Neural cell (in vitro differentiated cells): ENCODE results near the gene MAP2K7. TPM values are rescaled to one million over a fixed set of nuclear protein-coding genes. Genes with fewer than 3 reads are reported as not detected.

ENCODE experiments used
- H2AFZ ChIP-seq: fragments of 200-600, 300-800 bp; sonication (generic), shearing (Covaris generic); 2 replicates; pipeline ENCODE4 v1.6.0; 2014; ENCODE audit warnings: low read depth, mild to moderate bottlenecking, antibody characterized with exemption, low read length, moderate library complexity
- H3F3A ChIP-seq: fragments of 200-600 bp; shearing (Covaris generic); 2 replicates; pipeline ENCODE4 v1.6.1; 2016; ENCODE audit warnings: mild to moderate bottlenecking, moderate library complexity, mixed read lengths, antibody characterized with exemption, low read length; ENCODE audit not compliant: insufficient read depth, poor library complexity, severe bottlenecking
- H3K27ac ChIP-seq: fragments of 200-600, 300-800 bp; sonication (generic), shearing (Covaris generic); 2 replicates; pipeline ENCODE4 v1.5.1; 2014; ENCODE audit warnings: mild to moderate bottlenecking, low read length, moderate library complexity
- H3K27me3 ChIP-seq: fragments of 300-800, 200-600 bp; sonication (generic), shearing (Covaris generic); 2 replicates; pipeline ENCODE4 v1.6.0; 2014; ENCODE audit warnings: mild to moderate bottlenecking, low read depth, low read length, moderate library complexity; ENCODE audit not compliant: insufficient read depth
- H3K36me3 ChIP-seq: fragments of 300-800, 200-600 bp; sonication (generic), shearing (Covaris generic); 2 replicates; pipeline ENCODE4 v1.5.1; 2014; ENCODE audit warnings: mild to moderate bottlenecking, antibody characterized with exemption, low read length, moderate library complexity; ENCODE audit not compliant: insufficient read depth
- H3K4me2 ChIP-seq: fragments of 300-800, 200-600 bp; sonication (generic), shearing (Covaris generic); 2 replicates; pipeline ENCODE4 v1.6.0; 2014; ENCODE audit warnings: mild to moderate bottlenecking, low read length
- H3K4me3 ChIP-seq: fragments of 300-800, 200-600 bp; sonication (generic), shearing (Covaris generic); 2 replicates; pipeline ENCODE4 v1.5.1; 2014; ENCODE audit warnings: mild to moderate bottlenecking, low read length, moderate library complexity
- H3K79me2 ChIP-seq: fragments of 200-600 bp; shearing (Covaris generic); replicated peaks from 2 replicates; pipeline ENCODE4 v1.6.0; 2014; ENCODE audit warnings: mild to moderate bottlenecking, low read length, moderate library complexity; ENCODE audit not compliant: insufficient read depth
- H3K9ac ChIP-seq: fragments of 300-800, 200-600 bp; sonication (generic), shearing (Covaris generic); 2 replicates; pipeline ENCODE4 v1.6.1; 2016; ENCODE audit warnings: mild to moderate bottlenecking, low read length, mixed read lengths
- H3K9me2 ChIP-seq: fragments of 200-600 bp; shearing (Covaris generic); 2 replicates; pipeline ENCODE4 v1.6.1; 2016; ENCODE audit warnings: mild to moderate bottlenecking, low read length, mixed read lengths; ENCODE audit not compliant: insufficient read depth
- H3K9me3 ChIP-seq: fragments of 200-600, 300-800 bp; sonication (generic), shearing (Covaris generic); 2 replicates; pipeline ENCODE4 v1.6.1; 2016; ENCODE audit warnings: mild to moderate bottlenecking, mixed run types, low read length, moderate library complexity, mixed read lengths
- H4K20me1 ChIP-seq: fragments of 200-600 bp; shearing (Covaris generic); 2 replicates; pipeline ENCODE4 v1.6.1; 2016; ENCODE audit warnings: mild to moderate bottlenecking, mixed run types; ENCODE audit not compliant: insufficient read depth
- CTCF ChIP-seq: fragments of 450-650 bp; IDR thresholded peaks from 2 replicates; pipeline ENCODE4 v1.5.1; 2014; ENCODE audit warnings: antibody characterized with exemption, mild to moderate bottlenecking, moderate library complexity; ENCODE audit not compliant: poor library complexity, severe bottlenecking
- EP300 ChIP-seq: fragments of 450-650 bp; conservative IDR thresholded peaks from 2 replicates; pipeline ENCODE4 v1.6.1; 2014; ENCODE audit warnings: antibody characterized with exemption, mild to moderate bottlenecking, moderate library complexity; ENCODE audit not compliant: poor library complexity, severe bottlenecking
- EZH2 ChIP-seq: fragments of 200-600, 300-800 bp; shearing (Covaris generic), sonication (generic); IDR thresholded peaks from 2 replicates; pipeline ENCODE4 v1.6.1; 2014; ENCODE audit warnings: antibody characterized with exemption, low read length, borderline replicate concordance, mild to moderate bottlenecking; ENCODE audit not compliant: insufficient read depth, poor library complexity, severe bottlenecking
- MXI1 ChIP-seq: fragments of 450-650 bp; conservative IDR thresholded peaks from 2 replicates; pipeline ENCODE4 v1.6.1; 2014; ENCODE audit warnings: antibody characterized with exemption, mild to moderate bottlenecking; ENCODE audit not compliant: poor library complexity, severe bottlenecking
- POLR2AphosphoS5 ChIP-seq: IDR thresholded peaks from 2 replicates; pipeline ENCODE4 v1.6.1; 2012
- RAD21 ChIP-seq: fragments of 450-650 bp; conservative IDR thresholded peaks from 2 replicates; pipeline ENCODE4 v1.6.1; 2014; ENCODE audit warnings: antibody characterized with exemption, mild to moderate bottlenecking, moderate library complexity
- REST ChIP-seq: IDR thresholded peaks from 2 replicates; pipeline ENCODE4 v1.6.1; 2012; ENCODE audit warnings: borderline replicate concordance
- SMC3 ChIP-seq: fragments of 450-650 bp; conservative IDR thresholded peaks from 2 replicates; pipeline ENCODE4 v1.6.1; 2014; ENCODE audit warnings: antibody characterized with exemption, mild to moderate bottlenecking, moderate library complexity; ENCODE audit not compliant: poor library complexity
- TAF1 ChIP-seq: IDR thresholded peaks from 2 replicates; pipeline ENCODE4 v1.6.1; 2012; ENCODE audit warnings: low read depth
- polyA plus RNA-seq: library from polyadenylated mRNA; depleted of rRNA; stranded (reverse); fragments of >200 nt; gene quantifications from 2 replicates; pipeline ENCODE4 v1.2.3, GENCODE V29; 2014

The MAP2K7 gene
- polyA plus RNA-seq, 1 donor from 2014 or later, result 9.2 TPM

GRCh38 chr19:7873304-7874075 lies 30.2 kb upstream of the MAP2K7 start:
- peak overlapping the region; percentile 92 for H3K4me3 ChIP-seq
- peaks cover 13% of the 10 kb centered on the region for H3K79me2 ChIP-seq
- H4K20me1 ChIP-seq, result no peaks in the 10 kb centered on the region
- H3K36me3 ChIP-seq, result no peaks in the 10 kb centered on the region
- H3F3A ChIP-seq, result peaks cover 6% of the 10 kb centered on the region
- H3K9me2 ChIP-seq, result no peaks in the 10 kb centered on the region
- H3K27me3 ChIP-seq, result no peaks in the 10 kb centered on the region
- TF ChIP-seq CTCF (no peak), EZH2 (no peak), MXI1 (no peak), REST (no peak), SMC3 (no peak), RAD21 (no peak), POLR2AphosphoS5 (no peak)
- peak overlapping the region; percentile 86 for H3K27ac ChIP-seq
- peak overlapping the region; percentile 88 for H3K4me2 ChIP-seq
- H3K9me3 ChIP-seq, result no peaks in the 10 kb centered on the region
- peak overlapping the region; percentile 98 for H3K9ac ChIP-seq
- peak overlapping the region; percentile 45 for H2AFZ ChIP-seq

- peak; percentile 27 for TF ChIP-seq SMC3
- TF ChIP-seq TAF1, result no peak
- peak; percentile 61 for TF ChIP-seq REST
- peak; percentile 61 for TF ChIP-seq EP300
- TF ChIP-seq EZH2, result no peak
- peak; percentile 49 for TF ChIP-seq CTCF
- peak; percentile 72 for TF ChIP-seq POLR2AphosphoS5
- TF ChIP-seq RAD21, result no peak
- TF ChIP-seq MXI1, result peak; percentile 44
- peak within 1 kb of the TSS; percentile 75 for H2AFZ ChIP-seq
- no peaks in the 10 kb centered on the region for H3K27me3 ChIP-seq
- no peaks in the 10 kb centered on the region for H3K9me3 ChIP-seq
- H3K4me3 ChIP-seq, result peak within 1 kb of the TSS; percentile 92
- peak within 1 kb of the TSS; percentile 88 for H3K4me2 ChIP-seq
- H3K79me2 ChIP-seq, result peaks cover 13% of the 10 kb centered on the region
- peaks cover 6% of the 10 kb centered on the region for H3F3A ChIP-seq
- H3K9ac ChIP-seq, result peak within 1 kb of the TSS; percentile 98
- peak within 1 kb of the TSS; percentile 86 for H3K27ac ChIP-seq
- no peaks in the 10 kb centered on the region for H3K9me2 ChIP-seq
- no peaks in the 10 kb centered on the region for H4K20me1 ChIP-seq
- no peaks in the 10 kb centered on the region for H3K36me3 ChIP-seq
Observed at GRCh38 chr19:7874076-7874896, 29.4 kb upstream of the MAP2K7 start, which contains the start of gene PRR36. Gene PRR36 (minus strand): TSS chr19:7874390. CDS start chr19:7873689, 701 bp downstream.
